ENCODE data around the gene ALDH1A2.

The ALDH1A2 gene

GRCh38 chr15:57945616-57946015, 119.9 kb downstream of the ALDH1A2 start:
- DNase-seq = no peak

DNA sequence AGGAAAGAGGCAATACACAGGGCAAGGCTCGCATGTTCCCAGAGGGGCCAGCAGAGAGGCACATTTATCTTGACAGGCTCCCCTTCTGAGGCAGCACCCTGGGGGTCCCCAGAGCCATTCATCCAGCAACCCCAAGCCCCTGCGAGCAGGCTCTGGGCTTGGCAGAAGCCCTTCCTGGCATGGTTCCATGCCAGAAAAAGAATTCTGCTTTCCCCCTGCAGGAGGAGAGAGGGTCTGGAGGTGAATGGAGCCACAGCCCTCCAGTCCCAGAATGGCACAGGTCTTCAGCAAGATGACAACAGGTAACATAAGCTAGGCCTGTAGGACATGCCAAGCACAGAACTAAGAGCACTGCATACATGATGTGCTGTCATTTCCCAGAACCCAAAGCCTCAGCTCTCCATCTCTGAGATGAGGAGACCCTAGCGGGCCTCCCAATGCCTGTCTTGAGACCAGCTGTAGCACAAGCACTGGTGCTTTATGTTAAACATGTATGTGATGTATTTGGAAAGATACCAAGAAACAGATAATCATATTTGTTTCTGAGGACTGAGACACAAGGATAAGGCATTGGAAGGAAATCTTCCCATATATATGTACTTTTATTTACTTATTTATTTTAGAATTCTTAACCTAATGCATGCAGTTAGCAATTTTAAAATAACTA, 121.6 kb downstream of the ALDH1A2 start:
- DNase-seq = no peak

- no peak for DNase-seq
These were observed 122.3 kb downstream of the ALDH1A2 start for GRCh38 chr15:57943171-57943570.

DNA sequence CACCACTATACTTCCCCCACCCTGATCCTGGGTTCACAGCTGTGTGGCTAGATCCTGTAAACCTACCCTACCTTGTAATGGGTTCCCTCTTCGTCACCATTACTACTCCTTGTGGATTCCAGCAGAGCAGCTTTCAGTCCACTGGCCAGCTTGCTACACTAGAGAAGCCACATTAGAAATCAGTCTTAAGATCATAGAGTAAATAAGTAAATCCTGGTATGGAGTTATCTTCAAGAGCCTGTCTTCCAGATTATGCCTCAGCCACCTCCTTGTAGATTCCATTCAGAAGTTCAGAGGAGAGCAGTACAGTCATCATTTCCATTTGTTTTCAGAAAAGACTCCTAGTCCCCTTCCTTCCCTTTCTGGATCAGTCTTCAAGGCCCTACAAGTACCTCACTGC, 123.7 kb downstream of the ALDH1A2 start:
- DNase-seq = no peak

- no peak for DNase-seq
These were observed 133.2 kb downstream of the ALDH1A2 start for GRCh38 chr15:57932348-57932747.

DNA sequence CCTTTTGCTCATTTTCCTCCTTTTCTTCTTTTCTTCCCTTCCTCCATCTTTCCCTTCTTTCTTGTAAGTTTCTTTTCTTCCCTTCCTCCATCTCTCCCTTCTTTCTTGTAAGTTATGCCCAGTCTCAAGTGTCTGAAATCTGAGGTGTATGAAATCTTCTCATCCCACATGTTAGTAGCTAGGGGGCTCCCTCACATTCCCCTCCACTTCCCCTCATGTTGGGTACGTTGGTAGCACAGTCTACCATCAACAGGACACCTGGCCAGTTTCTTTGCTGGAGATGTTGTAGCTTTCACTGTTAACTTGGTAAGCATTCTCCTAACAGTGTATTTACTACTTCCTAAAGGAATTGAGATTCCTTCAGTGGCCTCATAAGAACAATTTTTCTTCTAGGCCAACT, 133.9 kb downstream of the ALDH1A2 start:
- no peak for DNase-seq

DNA sequence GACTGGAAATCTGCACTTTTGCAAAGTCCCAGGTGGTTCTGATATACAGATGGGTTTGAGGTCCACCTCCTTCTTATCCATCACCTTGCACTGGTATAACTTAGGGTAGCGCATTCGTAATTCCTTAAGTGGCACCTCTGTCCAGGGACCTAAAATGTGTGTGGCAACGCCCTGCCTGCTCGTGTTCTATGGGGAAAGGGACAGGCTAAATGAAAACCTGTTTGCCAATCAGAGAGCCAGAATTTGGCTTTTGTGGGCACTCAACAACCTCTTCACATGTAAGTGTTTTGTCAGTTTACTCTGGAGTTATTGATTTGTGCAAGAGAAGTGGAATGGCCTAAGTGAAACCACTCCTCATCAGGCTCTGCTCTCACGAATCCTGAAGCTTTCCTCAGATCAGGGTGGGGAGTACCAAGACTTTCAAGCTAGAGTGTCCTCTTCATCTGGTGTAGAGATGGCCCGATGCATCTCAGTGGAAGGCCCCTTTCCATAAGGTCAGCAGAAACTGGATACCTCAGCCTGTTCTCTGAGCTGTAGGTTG, 138.3 kb downstream of the ALDH1A2 start:
- DNase-seq = no peak

DNA sequence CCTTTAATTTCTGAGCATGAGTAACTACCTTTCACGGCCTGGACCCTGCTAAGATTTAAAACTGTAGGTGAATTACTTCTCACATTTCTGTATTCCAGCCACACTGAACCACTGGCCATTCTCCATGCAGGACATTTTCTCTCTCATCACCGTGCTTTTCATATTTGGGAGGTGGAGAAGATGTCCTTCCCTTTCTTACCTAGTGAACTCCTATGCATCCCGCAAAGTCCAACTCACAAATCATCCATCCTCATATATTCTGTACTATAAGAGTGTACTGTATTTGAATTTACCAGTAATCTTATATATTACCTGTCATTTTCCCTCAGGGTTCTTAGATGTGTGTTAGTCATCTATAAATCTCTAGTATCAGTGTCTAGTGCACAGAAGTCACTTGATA, 139.9 kb downstream of the ALDH1A2 start:
- no peak for DNase-seq

DNA sequence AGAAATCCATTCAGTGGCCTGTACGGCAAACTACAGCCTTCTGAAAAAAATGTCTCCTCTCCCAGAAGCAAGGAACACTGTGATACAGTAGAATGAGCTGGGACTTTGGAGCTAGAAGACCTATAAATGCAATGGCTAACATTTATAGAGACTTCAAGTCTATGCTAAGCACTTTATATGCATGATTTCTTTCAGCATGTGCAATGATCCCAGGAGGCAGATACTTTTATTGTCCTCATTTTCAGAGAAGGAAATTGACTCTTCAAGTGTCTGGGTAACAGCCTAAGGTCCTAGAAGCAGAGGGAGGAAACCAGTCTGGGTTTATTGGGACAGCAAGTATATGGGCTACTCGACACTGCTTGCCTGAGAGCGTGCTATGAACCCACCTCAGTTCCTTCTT, 140.9 kb downstream of the ALDH1A2 start:
- DNase-seq = no peak

DNA sequence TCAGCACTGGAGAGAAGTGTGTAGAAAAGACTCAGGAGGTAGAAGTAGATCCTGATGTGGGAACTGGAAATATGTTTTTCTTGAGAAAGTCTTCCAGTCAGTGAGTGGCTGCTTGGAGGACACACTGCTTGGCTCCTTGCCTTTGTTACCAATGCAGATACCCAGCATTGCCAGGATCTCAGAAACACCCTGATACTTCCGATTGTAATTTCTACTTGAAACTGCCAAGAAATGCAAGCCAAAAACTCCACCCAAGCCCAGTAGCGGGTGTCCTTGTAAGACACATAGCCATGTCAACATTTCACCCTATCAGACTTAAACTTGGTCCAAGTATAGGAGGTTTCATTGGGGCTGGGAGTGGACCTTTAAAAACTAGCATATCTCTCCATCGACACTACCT, 141.8 kb downstream of the ALDH1A2 start:
- DNase-seq = no peak

DNA sequence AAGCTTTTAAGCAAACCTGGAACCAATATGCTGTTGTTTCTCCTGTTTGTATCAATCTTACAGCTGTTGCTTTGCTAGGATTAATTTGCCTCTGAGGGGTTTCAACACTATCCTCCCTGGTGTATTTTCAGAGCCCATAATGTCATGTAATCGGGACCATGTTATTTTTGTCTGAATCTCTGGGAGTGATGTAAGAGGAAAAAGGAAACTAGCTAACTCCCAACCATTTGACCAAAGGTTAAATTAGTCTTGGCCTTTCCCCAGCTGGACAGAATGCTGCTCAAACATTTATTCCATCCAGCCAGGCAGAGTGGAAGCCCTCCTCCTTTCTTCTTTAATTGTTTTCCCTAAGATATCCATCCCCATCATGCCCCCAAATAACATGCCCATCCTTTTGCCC, 142.2 kb downstream of the ALDH1A2 start:
- no peak for DNase-seq

DNA sequence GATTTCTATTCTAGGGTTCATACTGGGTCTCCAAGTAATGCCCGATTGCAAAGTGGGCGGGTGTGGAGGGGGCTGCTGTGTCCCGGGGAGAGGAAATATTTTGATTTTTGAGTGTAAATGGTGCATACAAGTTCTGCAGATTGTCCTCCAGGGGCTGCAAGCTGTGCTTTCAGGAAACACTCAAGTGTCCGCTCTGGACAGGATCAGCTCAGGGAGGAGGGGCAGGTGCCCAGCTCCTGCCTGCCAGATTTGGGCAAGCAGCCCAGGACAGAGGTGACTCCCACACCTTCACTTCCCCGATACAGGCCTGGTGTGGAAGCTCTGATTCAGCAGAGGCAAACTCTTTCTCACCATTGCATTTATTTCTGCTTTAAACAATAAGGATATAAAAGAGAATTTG, 142.7 kb downstream of the ALDH1A2 start:
- DNase-seq = no peak

- no peak for DNase-seq
These were observed 144.1 kb downstream of the ALDH1A2 start for GRCh38 chr15:57921371-57921770.

DNA sequence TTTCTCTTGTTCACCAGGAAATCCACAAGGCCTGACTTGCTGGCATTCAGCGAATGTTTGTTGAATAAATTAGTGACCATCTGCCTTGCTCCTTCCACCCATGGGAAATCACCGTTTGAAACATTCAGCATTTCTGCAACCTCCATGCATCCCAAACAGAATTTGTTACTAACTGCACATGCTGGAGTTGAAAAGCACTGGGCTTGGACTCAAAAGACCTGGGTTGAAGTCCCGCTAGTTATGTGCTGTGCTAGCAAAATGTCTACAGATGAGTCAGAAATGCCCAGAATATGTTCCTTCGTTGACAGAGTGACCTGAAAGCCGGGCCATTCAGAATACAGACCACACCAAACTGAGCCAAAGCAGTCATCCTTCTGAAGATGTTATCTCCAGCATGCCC, 144.6 kb downstream of the ALDH1A2 start:
- DNase-seq = no peak

GRCh38 chr15:57919754-57920153, 145.8 kb downstream of the ALDH1A2 start:
- DNase-seq = no peak

DNA sequence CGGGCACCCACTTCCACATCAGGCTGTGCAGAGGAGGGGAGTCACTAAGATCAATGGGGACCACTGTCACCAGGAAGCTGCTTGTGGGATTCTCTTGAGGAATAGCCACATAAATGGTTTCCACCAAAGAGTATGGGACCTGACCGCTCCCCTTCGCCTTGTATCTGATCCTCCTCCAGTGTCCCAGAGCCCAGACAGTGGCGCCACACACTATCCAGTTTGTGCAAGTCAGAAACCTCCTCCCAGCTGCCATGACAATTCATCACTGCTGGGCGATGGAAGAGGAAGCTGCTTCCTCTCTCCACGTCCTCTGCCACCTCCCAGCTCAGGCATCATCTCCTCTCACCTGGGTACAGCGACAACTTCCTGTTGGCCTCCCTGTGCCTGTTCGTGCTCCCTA, 147.5 kb downstream of the ALDH1A2 start:
- DNase-seq = no peak

DNA sequence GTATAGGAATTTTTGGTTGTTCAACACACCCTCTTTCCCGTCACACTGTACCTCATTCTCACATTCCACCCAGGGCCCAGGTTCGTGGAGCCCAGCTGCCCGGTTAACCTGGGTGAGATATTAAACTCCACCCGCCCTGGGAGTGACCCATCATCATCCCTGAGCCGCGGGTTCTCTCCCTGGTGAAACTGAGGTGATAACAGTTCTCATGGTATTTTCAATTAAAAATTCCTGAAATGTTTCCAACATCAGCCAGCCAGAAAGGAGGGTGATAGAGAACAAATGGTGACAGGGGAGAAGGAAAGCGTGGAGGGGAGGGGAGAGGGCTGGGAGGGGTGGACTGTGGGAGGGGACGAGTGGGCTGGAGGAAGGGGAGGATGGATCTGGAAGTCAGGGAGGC, 148.8 kb downstream of the ALDH1A2 start:
- no peak for DNase-seq

- no peak for DNase-seq
These were observed 149.5 kb downstream of the ALDH1A2 start for GRCh38 chr15:57915827-57916531.

DNA sequence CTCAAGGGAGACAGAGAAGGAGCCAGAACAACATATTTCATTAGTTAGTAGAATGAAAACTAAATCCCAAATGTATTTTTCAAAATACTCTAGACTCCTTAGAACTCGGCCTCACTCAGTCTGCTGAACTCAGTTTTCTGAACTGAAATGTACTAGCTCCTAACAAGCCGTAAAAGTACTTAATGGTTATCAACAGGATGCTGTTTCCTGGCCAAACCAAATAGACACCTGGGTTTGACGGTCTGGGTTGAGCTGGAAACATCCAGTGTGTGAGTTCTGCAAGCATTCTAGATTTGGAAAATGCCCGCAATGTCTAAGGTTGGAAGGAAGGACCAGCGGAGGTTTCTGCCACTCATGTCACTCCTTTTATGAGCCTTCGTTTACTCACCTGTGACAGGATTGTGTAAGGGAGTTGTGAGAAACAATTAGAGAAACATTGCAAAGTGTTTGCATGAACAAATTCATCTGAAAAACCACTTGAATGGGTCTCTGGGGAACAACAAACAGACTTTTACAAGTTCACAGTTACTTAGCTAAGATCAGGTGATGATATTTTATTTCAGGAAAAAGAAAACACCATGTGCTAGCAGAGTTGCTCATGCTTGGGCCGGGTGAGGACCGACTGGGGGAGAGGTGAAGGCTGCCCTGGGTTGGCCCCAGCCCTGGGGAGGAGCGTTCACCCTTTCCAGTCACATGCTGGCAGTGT, 151.0 kb downstream of the ALDH1A2 start:
- no peak for DNase-seq

DNA sequence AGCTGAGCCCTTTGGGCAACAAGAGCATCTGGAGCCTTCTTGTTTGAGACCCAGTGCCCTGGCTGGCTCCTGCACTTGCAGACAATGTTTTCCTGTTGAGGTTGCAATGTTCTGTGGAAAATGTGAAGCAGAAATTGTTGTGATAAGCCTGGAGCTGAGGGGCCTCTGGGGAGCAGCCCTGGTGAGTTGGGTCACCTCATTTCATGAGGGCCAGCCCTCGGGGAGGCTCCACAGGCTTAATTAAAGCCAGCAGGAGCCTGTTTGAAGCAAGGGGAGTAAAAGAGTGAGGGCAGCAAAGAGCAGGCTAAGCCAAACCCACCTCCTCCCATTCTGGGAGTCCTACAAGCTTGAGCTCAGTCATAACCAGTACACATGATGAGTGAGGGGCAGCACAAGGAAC, 154.3 kb downstream of the ALDH1A2 start:
- DNase-seq = no peak

- no peak for DNase-seq
These were observed 154.8 kb downstream of the ALDH1A2 start for GRCh38 chr15:57910672-57911071.

GRCh38 chr15:57909388-57909787, 156.1 kb downstream of the ALDH1A2 start:
- DNase-seq = no peak

DNA sequence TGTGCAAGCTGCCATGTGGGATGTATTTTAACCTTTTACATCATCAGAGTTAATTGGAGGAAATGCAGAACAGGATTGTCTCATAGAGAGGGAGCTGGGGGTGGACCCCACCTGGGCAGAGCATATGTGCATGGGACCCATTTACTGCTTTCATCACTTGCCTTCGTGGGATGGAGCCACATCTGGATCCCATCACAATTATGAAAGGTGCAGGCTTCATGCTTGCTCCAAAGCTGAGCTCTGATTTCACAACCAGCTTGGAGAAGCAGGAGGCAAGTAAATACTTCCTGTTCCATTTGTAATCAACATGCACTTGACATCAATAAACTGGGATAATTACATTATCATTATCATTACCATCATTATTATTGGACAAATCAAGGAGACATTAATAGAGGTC, 161.9 kb downstream of the ALDH1A2 start:
- no peak for DNase-seq
